Vagina (tissue), 2 donors: ENCODE results near the gene TANK. TPM values are rescaled to one million over a fixed set of nuclear protein-coding genes. Genes with fewer than 3 reads are reported as not detected.
"Not testable (repeated sequence)": the region's sequence is repeated elsewhere in the genome, so short reads cannot be mapped to it uniquely, and the experiment has no call there.

Source experiments
- DNase-seq, 2 donors: peaks; one replicate each; pipeline ENCODE4 v3.0.0-alpha.2; 2017; ENCODE audit errors: extremely low spot score in 2 of 2
- H3K27ac ChIP-seq: fragments of 200-600 bp; sonication (generic); one replicate; pipeline ENCODE4 v1.5.1; 2019
- H3K27me3 ChIP-seq: fragments of 200-600 bp; sonication (generic); one replicate; pipeline ENCODE4 v1.5.1; 2019
- H3K36me3 ChIP-seq, 2 donors: fragments of 200-600 bp; sonication (generic); one replicate each; pipeline ENCODE4 v1.5.1; 2017 to 2019
- H3K4me1 ChIP-seq: fragments of 200-600 bp; sonication (generic); one replicate; pipeline ENCODE4 v1.5.1; 2019
- H3K4me3 ChIP-seq, 2 donors: fragments of 200-600 bp; sonication (generic); 1 replicate in 1 of 2; 2 replicates in 1 of 2; pipeline ENCODE4 v1.5.1; 2016 to 2019
- H3K9me3 ChIP-seq: fragments of 200-600 bp; sonication (generic); one replicate; pipeline ENCODE4 v1.5.1; 2019
- CTCF ChIP-seq, 3 experiments: fragments of 450-650 bp in 2 of 3; fragments of 200-600 bp in 1 of 3; sonication (generic) in 1 of 3; IDR thresholded peaks; one replicate each; pipeline ENCODE4 v1.5.1; 2017 to 2019; ENCODE audit warnings: antibody characterized with exemption in 3 of 3, mild to moderate bottlenecking in 2 of 3, moderate library complexity in 2 of 3
- POLR2A ChIP-seq, 2 donors: fragments of 450-650 bp; IDR thresholded peaks; one replicate each; pipeline ENCODE4 v1.6.1; 2017; ENCODE audit warnings: antibody characterized with exemption in 2 of 2, mild to moderate bottlenecking in 2 of 2, moderate library complexity in 2 of 2
- POLR2AphosphoS5 ChIP-seq, 2 donors: sonication (generic); formaldehyde crosslinking; IDR thresholded peaks; one replicate each; pipeline ENCODE4 v1.9.0; 2017; ENCODE audit warnings: antibody characterized with exemption in 2 of 2, mild to moderate bottlenecking in 2 of 2, low read depth in 1 of 2; ENCODE audit not compliant: insufficient read depth in 1 of 2
- intact Hi-C: fragments of 100-400 bp; cut with DNase I; formaldehyde crosslinking; loops from one replicate; pipeline ENCODE4 v1.15.1; 2023
- total RNA-seq: library from RNA; depleted of rRNA; stranded (reverse); fragments of >200 nt; gene quantifications from one replicate; pipeline ENCODE4 v1.2.3, GENCODE V29; 2016

TANK gene
- total RNA-seq, 1 donor from 2014 or later: 94.0 TPM

- Histone ChIP-seq H3K4me3 (no peak overlapping the region), H3K36me3 (no peaks in the 10 kb centered on the region), H3K4me1 (peaks cover 11% of the 10 kb centered on the region), H3K9me3 (no peaks in the 10 kb centered on the region), H3K27ac (no peak overlapping the region), H3K27me3 (no peaks in the 10 kb centered on the region)
- intact Hi-C loops: no loop called here
- no peak for DNase-seq
- TF ChIP-seq POLR2AphosphoS5 (IDR thresholded peaks at IDR 0.05; ENCODE audit: insufficient read depth in 1 of 2, low read depth in 1 of 2): no peak
- TF ChIP-seq CTCF (IDR thresholded peaks at IDR 0.05): no peak
- TF ChIP-seq POLR2A (IDR thresholded peaks at IDR 0.05): no peak
Measured at GRCh38 chr2:161128885-161129284, 31.3 kb upstream of the TANK start.

- Histone ChIP-seq H3K27ac (no peak overlapping the region), H3K36me3 (no peaks in the 10 kb centered on the region), H3K9me3 (no peaks in the 10 kb centered on the region), H3K4me1 (peaks cover 12% of the 10 kb centered on the region), H3K27me3 (no peaks in the 10 kb centered on the region), H3K4me3 (no peak overlapping the region)
- DNase-seq: no peak
- no peak for TF ChIP-seq POLR2A (IDR thresholded peaks at IDR 0.05)
- TF ChIP-seq POLR2AphosphoS5 (IDR thresholded peaks at IDR 0.05; ENCODE audit: insufficient read depth in 1 of 2, low read depth in 1 of 2): no peak
- no peak for TF ChIP-seq CTCF (IDR thresholded peaks at IDR 0.05)
- intact Hi-C loops: no loop called here
Measured at GRCh38 chr2:161130354-161130753, 29.9 kb upstream of the TANK start.

GRCh38 chr2:161131074-161131680 lies 29.1 kb upstream of the TANK start:
- Histone ChIP-seq H3K27me3 (no peaks in the 10 kb centered on the region), H3K4me1 (peaks cover 19% of the 10 kb centered on the region), H3K36me3 (no peaks in the 10 kb centered on the region), H3K9me3 (no peaks in the 10 kb centered on the region), H3K27ac (no peak overlapping the region), H3K4me3 (no peak overlapping the region)
- no peak for DNase-seq
- TF ChIP-seq CTCF (IDR thresholded peaks at IDR 0.05) (no peak), POLR2AphosphoS5 (IDR thresholded peaks at IDR 0.05; ENCODE audit: insufficient read depth in 1 of 2, low read depth in 1 of 2) (peak in 1 of 2 donors; percentile 47)
- intact Hi-C loops: no loop called here

- H3K4me3 ChIP-seq: no peak overlapping the region
Measured at GRCh38 chr2:161131804-161132203, 28.4 kb upstream of the TANK start.

GRCh38 chr2:161132384-161132783 lies 27.8 kb upstream of the TANK start:
- intact Hi-C loops, H3K36me3 ChIP-seq, DNase-seq, H3K27me3 ChIP-seq, H3K4me3 ChIP-seq, H3K9me3 ChIP-seq, H3K27ac ChIP-seq: not testable (repeated sequence)
- H3K4me1 ChIP-seq: peaks cover 19% of the 10 kb centered on the region

More at GRCh38 chr2:161131804-161132203, 28.4 kb upstream of the TANK start:
- Histone ChIP-seq H3K27me3 (no peaks in the 10 kb centered on the region), H3K36me3 (no peaks in the 10 kb centered on the region), H3K9me3 (no peaks in the 10 kb centered on the region), H3K4me1 (peaks cover 19% of the 10 kb centered on the region), H3K27ac (no peak overlapping the region)
- TF ChIP-seq CTCF (IDR thresholded peaks at IDR 0.05) (no peak), POLR2AphosphoS5 (IDR thresholded peaks at IDR 0.05; ENCODE audit: insufficient read depth in 1 of 2, low read depth in 1 of 2) (no peak), POLR2A (IDR thresholded peaks at IDR 0.05) (no peak)
- no peak for DNase-seq
- intact Hi-C loops: no loop called here
